Amniotic epithelial cell (primary cell): Measurements from ENCODE around the gene TM9SF3.
A peak's percentile ranks its signal among the peaks of the same experiment; 100 is the strongest.
"Not testable (repeated sequence)": the region's sequence is repeated elsewhere in the genome, so short reads cannot be mapped to it uniquely, and the experiment has no call there.

Source experiments
- DNase-seq: peaks from one replicate; pipeline ENCODE4 v3.0.0-alpha.2; 2010; ENCODE audit warnings: low read depth

TM9SF3 gene

GRCh38 chr10:96565774-96566173 lies 21.0 kb downstream of the TM9SF3 start:
- DNase-seq, result peak; percentile 70

- DNase-seq, result peak; percentile 29
These were observed 25.6 kb downstream of the TM9SF3 start for GRCh38 chr10:96560966-96561887.

DNA sequence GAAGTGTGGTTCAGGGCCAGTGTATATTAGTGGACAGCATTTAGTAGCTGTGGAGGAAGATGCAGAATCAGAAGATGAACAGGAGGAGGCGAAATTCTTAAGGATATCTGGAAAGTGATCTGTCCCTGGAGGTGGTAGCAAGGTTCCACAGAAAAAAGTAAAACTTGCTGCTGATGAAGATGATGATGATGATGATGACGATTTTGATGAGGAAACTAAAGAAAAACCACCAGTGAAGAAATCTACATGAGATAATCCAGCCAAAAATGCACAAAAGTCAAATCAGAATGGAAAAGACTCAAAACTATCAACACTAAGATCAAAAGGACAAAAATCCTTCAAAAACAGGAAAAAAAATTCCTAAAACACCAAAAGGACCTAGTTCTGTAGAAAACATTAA lies 26.3 kb downstream of the TM9SF3 start:
- no peak for DNase-seq

- no peak for DNase-seq
These were observed 30.8 kb downstream of the TM9SF3 start for GRCh38 chr10:96556003-96556402.

GRCh38 chr10:96555330-96555729 lies 31.5 kb downstream of the TM9SF3 start:
- DNase-seq, result no peak

- DNase-seq, result no peak
These were observed 38.2 kb downstream of the TM9SF3 start for GRCh38 chr10:96548589-96548988.

DNA sequence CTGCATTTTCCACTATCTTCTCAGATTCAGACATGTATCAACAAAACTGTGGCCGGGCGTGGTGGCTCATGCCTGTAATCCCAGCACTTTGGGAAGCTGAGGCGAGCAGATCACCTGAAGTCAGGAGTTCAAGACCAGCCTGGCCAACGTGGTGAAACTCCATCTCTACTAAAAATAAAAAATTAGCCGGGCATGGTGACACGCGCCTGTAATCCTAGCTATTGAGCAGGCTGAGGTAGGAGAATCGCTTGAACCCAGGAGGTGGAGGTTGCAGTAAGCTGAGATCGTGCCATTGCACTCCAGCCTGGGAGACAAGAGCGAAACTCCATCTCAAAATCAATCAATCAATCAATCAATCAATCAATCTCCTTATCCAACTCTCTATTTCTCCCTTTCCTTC lies 41.3 kb downstream of the TM9SF3 start:
- not testable (repeated sequence) for DNase-seq

GRCh38 chr10:96541921-96542320 lies 44.9 kb downstream of the TM9SF3 start:
- DNase-seq, result no peak

DNA sequence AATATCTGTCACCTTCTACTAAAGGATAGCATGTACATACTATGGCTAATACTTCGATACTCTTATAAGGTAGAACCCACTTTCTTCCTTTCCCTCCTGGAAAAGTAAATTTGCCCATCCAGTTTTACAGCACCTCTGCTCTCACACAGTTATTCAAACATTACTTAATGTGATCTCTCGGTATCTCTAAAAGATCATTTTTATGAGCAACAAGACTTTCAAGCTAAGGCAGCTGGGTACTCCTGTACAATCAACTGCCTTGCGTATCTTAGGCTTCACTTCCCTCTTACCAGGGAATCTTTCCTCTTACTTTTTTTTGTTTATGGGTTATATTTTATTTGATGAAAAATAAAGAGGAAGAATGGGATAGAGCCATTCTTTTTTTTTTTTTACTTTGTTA lies 46.6 kb downstream of the TM9SF3 start:
- no peak for DNase-seq

DNA sequence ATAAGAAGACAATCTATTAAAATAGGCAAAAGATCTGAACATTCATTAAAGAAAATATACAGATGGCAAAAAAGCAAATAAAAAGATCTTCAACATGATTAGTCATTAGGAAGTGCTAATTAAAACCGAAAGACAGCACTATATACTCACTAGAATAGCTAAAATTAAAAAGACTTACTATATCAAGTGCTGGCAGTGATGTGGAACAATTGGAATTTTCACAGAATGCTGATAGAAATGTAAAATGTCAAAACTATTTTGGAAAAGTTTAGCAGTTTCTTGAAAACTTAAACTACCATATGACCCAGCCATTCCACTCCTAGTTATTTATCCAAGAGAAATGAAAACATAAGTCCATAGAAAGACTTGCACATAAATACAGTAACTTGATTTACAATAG lies 48.1 kb downstream of the TM9SF3 start:
- no peak for DNase-seq

DNA sequence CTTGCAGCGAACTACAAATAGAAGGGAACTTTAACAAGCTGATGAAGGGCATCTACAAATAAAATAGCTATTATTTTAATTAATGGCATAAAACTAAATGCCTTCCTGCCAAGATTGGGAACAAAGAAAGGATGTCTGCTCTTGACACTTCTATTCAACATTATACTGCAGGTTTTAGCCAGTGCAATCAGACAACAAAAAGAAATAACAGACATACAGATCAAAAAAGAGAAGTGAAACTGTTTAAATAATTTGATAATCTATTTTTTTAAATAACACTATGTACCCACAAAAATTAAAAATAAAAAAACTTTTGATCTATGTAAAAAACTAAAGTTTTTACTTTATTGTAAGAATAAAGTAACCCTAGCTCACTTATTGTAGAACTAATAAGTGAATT lies 50.7 kb downstream of the TM9SF3 start:
- no peak for DNase-seq

DNA sequence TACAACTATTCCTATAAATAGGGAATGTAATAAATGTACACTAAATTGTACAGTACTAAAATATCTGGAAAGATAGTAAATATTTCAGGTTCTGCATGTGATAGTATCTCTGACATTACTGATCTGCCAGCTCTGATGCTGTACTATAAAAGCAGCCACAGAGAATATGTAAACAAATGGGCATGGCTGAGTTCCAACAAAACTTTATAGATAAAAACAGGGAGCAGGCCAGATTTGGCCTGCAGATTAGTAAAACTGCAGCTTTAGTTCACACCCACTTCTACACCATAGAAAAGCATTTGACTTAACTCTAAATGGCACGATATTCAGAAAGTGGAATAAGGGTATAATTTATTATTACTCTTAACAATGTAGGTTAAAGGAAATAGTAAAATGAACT lies 54.3 kb downstream of the TM9SF3 start:
- peak; percentile 50 for DNase-seq

DNA sequence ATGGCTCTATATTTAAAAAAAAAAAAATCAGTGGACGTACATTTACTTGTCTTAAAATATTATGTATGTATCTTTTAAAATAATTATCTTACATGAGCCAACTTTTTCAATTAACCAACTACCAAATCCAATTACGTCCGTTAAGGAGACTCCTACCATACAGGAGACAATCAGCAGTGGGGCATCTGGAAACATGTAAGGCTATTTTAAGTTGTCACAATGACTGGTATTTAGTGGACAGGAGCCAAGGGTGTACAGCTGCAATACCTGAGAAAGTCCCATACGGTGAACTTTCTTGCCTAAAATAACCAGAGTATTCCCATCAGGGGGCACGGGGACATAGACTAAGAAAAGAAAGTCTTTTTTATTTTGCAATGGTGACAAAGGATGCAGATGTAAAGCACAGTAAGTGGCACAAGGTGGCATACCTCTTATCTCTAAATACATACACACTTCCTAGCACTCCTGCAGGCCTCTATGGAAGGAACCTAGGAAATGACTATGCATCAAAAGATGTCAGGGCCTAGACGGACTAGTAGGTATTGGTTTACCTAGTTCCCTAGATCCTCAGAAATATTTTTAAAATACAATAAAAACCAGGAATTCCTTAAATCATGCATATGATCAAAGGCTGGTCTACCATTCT lies 57.1 kb downstream of the TM9SF3 start:
- no peak for DNase-seq

DNA sequence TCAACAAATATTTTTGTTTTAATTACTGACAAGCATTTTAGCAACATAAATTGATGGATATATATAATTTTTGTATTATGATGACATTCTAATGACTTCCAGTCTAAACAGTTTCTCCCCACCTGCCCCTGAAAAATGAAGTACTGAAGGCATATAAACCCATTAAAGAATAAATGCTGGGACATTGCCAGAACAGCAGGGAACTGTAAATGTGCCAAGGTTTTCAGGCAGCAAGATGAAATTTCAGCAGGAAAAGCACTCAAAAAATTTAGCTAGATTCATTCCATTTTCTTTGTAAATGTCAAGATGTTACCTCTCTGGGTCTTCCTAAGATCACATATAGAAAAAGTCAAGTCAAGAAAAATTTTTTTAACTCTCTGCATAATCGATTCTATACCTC lies 62.1 kb downstream of the TM9SF3 start:
- DNase-seq, result no peak

DNA sequence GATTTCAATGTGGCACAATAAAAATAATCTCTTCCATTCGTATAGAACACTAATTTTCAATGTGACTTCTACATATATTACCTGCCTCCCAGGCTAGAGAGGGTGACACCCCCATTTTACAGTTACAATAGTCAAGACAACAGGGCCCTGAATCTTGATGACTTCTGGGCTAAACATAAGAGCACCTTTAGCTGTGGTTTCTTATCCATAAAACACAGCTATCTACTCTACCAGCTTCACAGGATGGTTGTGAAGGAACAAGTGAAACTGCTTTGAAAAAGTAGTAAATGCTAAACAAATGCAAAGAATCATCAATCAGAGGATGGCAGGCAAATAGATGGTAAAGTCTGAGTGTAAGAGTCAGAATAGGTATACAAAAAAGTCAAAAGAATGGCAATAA lies 69.5 kb downstream of the TM9SF3 start:
- no peak for DNase-seq

- no peak for DNase-seq
These were observed 70.5 kb downstream of the TM9SF3 start for GRCh38 chr10:96516337-96516736.

- DNase-seq, result peak; percentile 83
These were observed 72.9 kb downstream of the TM9SF3 start, which contains the start of gene TLL2 for GRCh38 chr10:96513698-96514561. Gene TLL2, minus strand, starts transcription at chr10:96513926. Its CDS starts 241 bp downstream, at chr10:96513685.

DNA sequence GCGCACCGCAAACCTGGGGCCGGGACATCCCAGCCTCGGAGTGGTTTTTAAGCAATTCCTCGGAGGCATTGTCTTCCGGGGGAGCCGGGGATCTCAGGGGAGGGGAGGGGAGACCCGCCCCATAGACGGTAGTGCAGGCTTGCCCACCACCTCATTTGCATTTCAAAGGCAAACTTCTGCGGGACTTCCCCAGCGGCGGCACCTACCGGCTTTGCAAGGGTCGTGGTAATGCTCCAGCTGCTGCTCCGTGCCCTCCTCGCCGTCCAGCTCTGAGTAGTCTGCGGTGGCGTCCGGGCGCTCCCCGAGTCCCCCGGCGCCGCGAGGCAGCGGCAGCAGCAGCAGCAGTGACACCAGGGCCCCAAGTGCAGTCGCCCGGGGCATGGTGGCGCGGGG lies 73.5 kb downstream of the TM9SF3 start:
- no peak for DNase-seq

DNA sequence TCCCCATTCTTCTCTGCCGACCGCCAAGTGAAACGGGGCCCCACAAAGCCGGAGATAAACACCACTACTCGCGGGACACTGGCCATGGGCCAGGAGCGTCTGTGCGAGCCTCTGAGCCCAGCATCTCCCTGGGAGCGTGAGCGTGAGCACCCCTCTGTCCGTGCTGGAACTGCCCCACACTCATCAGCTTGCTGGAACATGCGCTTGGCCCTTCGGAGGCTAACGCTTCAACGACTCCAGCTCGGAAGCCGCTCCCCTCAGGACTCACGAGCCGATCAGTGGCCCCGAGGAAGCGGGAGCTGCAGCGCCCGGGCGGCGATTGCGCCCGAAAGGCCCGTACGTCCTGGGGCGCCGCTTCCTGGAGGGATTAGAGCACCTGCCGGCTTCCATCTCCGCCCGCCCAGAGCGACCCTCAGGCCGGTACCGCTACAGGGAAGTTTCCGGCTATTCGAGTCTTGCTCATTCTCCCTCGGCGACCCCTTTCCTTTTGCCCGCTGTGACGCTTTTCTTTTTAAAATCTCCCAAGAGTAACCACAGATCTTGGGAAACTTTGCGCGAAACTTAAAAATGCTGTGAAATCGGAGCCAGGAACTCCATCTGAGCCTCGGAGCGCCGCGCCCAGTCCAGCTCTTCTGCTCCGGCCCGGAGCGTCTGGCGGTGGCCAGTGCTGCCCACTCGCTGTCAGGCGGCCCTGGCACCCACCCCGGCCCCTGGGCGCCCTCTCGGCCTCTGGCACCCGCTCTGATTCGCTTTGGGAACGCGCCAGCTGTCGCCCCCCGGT lies 74.1 kb downstream of the TM9SF3 start:
- DNase-seq, result no peak

DNA sequence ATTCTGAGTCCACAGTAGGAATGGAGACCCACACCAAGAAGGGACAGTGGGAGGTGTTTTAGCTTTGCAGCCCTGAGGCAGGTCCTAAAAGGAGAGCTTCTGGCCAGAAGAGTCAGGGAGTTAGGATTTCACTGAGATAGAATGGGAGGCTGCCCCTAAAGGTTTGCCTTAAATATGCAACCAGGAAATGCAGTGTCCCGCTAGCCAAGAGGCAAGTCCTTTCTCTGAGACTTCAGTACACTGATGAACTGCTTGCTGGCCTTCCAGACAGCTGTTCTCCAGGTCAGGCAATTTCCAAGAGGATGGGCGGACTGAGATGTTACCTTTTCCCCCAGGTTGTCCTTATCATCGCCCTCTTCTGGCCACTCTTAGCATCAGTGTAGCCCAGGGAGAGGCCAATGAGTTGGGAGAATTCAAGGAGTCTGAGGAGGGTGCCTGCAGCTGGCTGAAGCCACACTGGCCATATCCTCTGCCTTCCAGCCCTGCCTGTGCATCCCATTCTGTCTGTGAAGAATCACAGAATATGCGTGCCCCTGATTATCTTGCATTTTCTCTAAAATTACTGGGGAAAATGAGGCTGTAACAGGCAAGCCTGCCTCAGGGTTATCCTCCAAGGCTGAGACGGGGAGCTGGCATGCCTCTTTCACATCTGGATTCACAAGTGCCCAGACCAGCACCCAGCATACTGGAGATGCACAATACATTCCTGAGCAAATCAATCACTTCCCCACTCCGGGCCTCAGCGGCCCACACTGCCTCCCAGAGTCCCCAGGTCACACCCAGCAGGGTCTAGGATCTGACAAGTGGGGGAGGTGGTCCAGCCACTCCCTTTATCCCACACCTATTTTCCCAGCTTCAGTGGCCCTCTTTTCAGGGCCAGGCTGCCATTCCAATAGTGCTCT lies 75.5 kb downstream of the TM9SF3 start:
- DNase-seq, result peak; percentile 24
